Endothelial cell of umbilical vein (primary cell): Measurements from ENCODE around the gene TAF5L. TPM values are rescaled to one million over a fixed set of nuclear protein-coding genes. Genes with fewer than 3 reads are reported as not detected.

Experiments
- BruUV-seq: library from RNA; stranded (reverse); fragments of 400-500 nt; replicated peaks from 2 replicates; lab custom pipeline; 2021; lab: Mats Ljungman, UMichigan
- CTCF ChIA-PET: fragments of 300-600, 350-600 bp; sonication (Branson Sonifier 250); formaldehyde crosslinking; loops from one replicate; lab custom pipeline; 2021; ENCODE audit warnings: antibody characterized with exemption, inconsistent platforms; lab: Charles Lee
- POLR2A ChIA-PET: fragments of 300-600, 350-600 bp; sonication (Branson Sonifier 250); formaldehyde crosslinking; loops from one replicate; lab custom pipeline; 2021; ENCODE audit warnings: antibody characterized with exemption, inconsistent platforms; lab: Charles Lee
- DNase-seq: peaks from one replicate; pipeline ENCODE4 v3.0.0-alpha.2; 2011; ENCODE audit warnings: low read depth, low spot score
- FAIRE-seq: peaks from 2 replicates; lab custom pipeline; 2011; peaks lifted over from hg19 to GRCh38; lab: Jason Lieb, UNC
- H2AFZ ChIP-seq: 2 replicates; pipeline ENCODE4 v1.6.0; 2012; ENCODE audit warnings: low read depth, low read length, control low read depth, inconsistent platforms
- H3K27ac ChIP-seq: 2 replicates; pipeline ENCODE4 v1.5.1; 2011; ENCODE audit warnings: low read depth, mild to moderate bottlenecking, control low read depth, low read length, moderate library complexity; ENCODE audit not compliant: insufficient read depth
- H3K27me3 ChIP-seq, 2 experiments: 2 replicates each; pipeline versions ENCODE4 v1.6.0 to v1.6.1; 2011; ENCODE audit warnings: low read length in 2 of 2, mixed read lengths in 1 of 2; ENCODE audit not compliant: control insufficient read depth in 2 of 2, insufficient read depth in 2 of 2
- H3K36me3 ChIP-seq, 2 experiments: 2 replicates in 1 of 2; 3 replicates in 1 of 2; pipeline ENCODE4 v1.5.1; 2011; ENCODE audit warnings: low read length in 2 of 2, mild to moderate bottlenecking in 1 of 2, moderate library complexity in 1 of 2; ENCODE audit not compliant: control insufficient read depth in 2 of 2, insufficient read depth in 2 of 2; ENCODE audit errors: extremely low read depth in 1 of 2
- H3K4me1 ChIP-seq: 3 replicates; pipeline ENCODE4 v1.5.1; 2011; ENCODE audit warnings: mild to moderate bottlenecking, low read length; ENCODE audit not compliant: control insufficient read depth, insufficient read depth; ENCODE audit errors: extremely low read depth
- H3K4me2 ChIP-seq: 2 replicates; pipeline ENCODE4 v1.6.1; 2011; ENCODE audit warnings: low read length, control low read depth, mixed read lengths; ENCODE audit not compliant: insufficient read depth
- H3K4me3 ChIP-seq, 3 experiments: fragments of 200-600 bp in 1 of 3; sonication (generic), shearing (Covaris generic) in 1 of 3; replicated peaks in 1 of 3; 2 replicates each; pipeline ENCODE4 v1.5.1; 2011 to 2016; ENCODE audit warnings: control low read depth in 3 of 3, low read length in 3 of 3, mild to moderate bottlenecking in 2 of 3, inconsistent platforms in 1 of 3, low read depth in 1 of 3, moderate library complexity in 1 of 3; ENCODE audit not compliant: insufficient read depth in 1 of 3
- H3K79me2 ChIP-seq: 2 replicates; pipeline ENCODE4 v1.6.0; 2012; ENCODE audit warnings: low read length, inconsistent platforms; ENCODE audit not compliant: control insufficient read depth, insufficient read depth
- H3K9ac ChIP-seq: replicated peaks from 2 replicates; pipeline ENCODE3; 2011; ENCODE audit warnings: low read length, control low read depth; ENCODE audit not compliant: insufficient read depth; ENCODE audit errors: extremely low read depth
- H3K9me1 ChIP-seq: replicated peaks from 3 replicates; pipeline ENCODE4 v1.6.0; 2011; ENCODE audit warnings: mild to moderate bottlenecking, low read length; ENCODE audit not compliant: control insufficient read depth, insufficient read depth; ENCODE audit errors: extremely low read depth
- H3K9me3 ChIP-seq: replicated peaks from 2 replicates; pipeline ENCODE4 v1.5.1; 2012; ENCODE audit warnings: low read length, inconsistent platforms; ENCODE audit not compliant: control insufficient read depth, insufficient read depth
- H4K20me1 ChIP-seq: replicated peaks from 2 replicates; pipeline ENCODE3; 2011; ENCODE audit warnings: mild to moderate bottlenecking, low read length; ENCODE audit not compliant: control insufficient read depth, insufficient read depth; ENCODE audit errors: extremely low read depth
- CTCF ChIP-seq, 2 donors: IDR thresholded peaks; 1 replicate in 1 of 2; 2 replicates in 1 of 2; pipeline ENCODE4 v1.5.1; 2011; ENCODE audit warnings: low read length in 2 of 2, mild to moderate bottlenecking in 2 of 2, moderate library complexity in 2 of 2, control low read depth in 1 of 2, inconsistent platforms in 1 of 2, low read depth in 1 of 2; ENCODE audit not compliant: insufficient read depth in 1 of 2; ENCODE audit errors: extremely low read depth in 1 of 2
- EZH2 ChIP-seq: IDR thresholded peaks from 2 replicates; pipeline ENCODE4 v1.6.1; 2012; ENCODE audit warnings: borderline replicate concordance, low read depth, mild to moderate bottlenecking, moderate library complexity, low read length, inconsistent platforms; ENCODE audit not compliant: severe bottlenecking
- FOS ChIP-seq: IDR thresholded peaks from 2 replicates; pipeline ENCODE4 v1.6.1; 2011; ENCODE audit warnings: mild to moderate bottlenecking, low read length, moderate library complexity, borderline replicate concordance; ENCODE audit not compliant: insufficient read depth
- GATA2 ChIP-seq: IDR thresholded peaks from 2 replicates; pipeline ENCODE4 v1.7.0; 2011; ENCODE audit warnings: low read depth, mild to moderate bottlenecking, moderate library complexity, mixed read lengths, low read length; ENCODE audit not compliant: insufficient read length, insufficient read depth
- JUN ChIP-seq: IDR thresholded peaks from 2 replicates; pipeline ENCODE4 v1.6.1; 2011; ENCODE audit warnings: borderline replicate concordance, low read depth; ENCODE audit not compliant: insufficient read length, insufficient read depth
- MAX ChIP-seq: IDR thresholded peaks from 2 replicates; pipeline ENCODE4 v1.6.1; 2011; ENCODE audit not compliant: insufficient read depth, insufficient read length
- MYC ChIP-seq: IDR thresholded peaks from one replicate; pipeline ENCODE4 v1.6.1; 2011; ENCODE audit warnings: mild to moderate bottlenecking, low read depth, low read length
- POLR2A ChIP-seq: IDR thresholded peaks from 2 replicates; pipeline ENCODE4 v1.6.1; 2012; ENCODE audit warnings: low read depth, mild to moderate bottlenecking, control low read depth, low read length
- POLR2AphosphoS5 ChIP-seq: IDR thresholded peaks from 2 replicates; pipeline ENCODE4 v1.6.1; 2012; ENCODE audit warnings: low read depth, mild to moderate bottlenecking, control low read depth, low read length, moderate library complexity; ENCODE audit not compliant: insufficient read depth
- dilution Hi-C: fragments of 300-500 bp; cut with MboI; formaldehyde crosslinking; loops from one replicate; pipeline ENCODE4 v1.15.0; 2019; ENCODE audit warnings: low sequenced_read_pairs; ENCODE audit not compliant: extremely low pct_ligation_motif_present
- intact Hi-C: fragments of 100-400 bp; cut with micrococcal nuclease; formaldehyde crosslinking; loops from one replicate; pipeline ENCODE4 v1.10.0; 2022
- polyA plus RNA-seq, 4 experiments: library from polyadenylated mRNA; depleted of rRNA in 3 of 4; stranded (reverse) in 3 of 4; unstranded in 1 of 4; fragments of >200 nt; gene quantifications; 2 replicates each; pipeline versions ENCODE4 v1.2.1 to v1.2.3, GENCODE V29; 2011 to 2012; ENCODE audit warnings: missing spikeins in 1 of 4
- total RNA-seq: library from RNA; stranded (reverse); gene quantifications from 2 replicates; pipeline ENCODE4 v1.2.3, GENCODE V29; 2021

TAF5L gene
- total and polyA plus RNA-seq, 2 donors (not counting 3 experiments of a cell fraction or from before 2014, with no cell fraction given) = 21.1 to 24.8 TPM

GRCh38 chr1:229619002-229619401, 6.9 kb downstream of the TAF5L start:
- no TSS peak for BruUV-seq
- Histone ChIP-seq H2AFZ (no peak overlapping the region), H3K79me2 (peaks cover 84% of the 10 kb centered on the region), H3K4me2 (no peak overlapping the region), H3K27me3 (no peaks in the 10 kb centered on the region), H3K4me3 (no peak overlapping the region), H4K20me1 (no peaks in the 10 kb centered on the region), H3K9ac (no peak overlapping the region), H3K27ac (no peak overlapping the region), H3K36me3 (no peaks in the 10 kb centered on the region), H3K9me3 (no peaks in the 10 kb centered on the region), H3K9me1 (no peaks in the 10 kb centered on the region), H3K4me1 (no peaks in the 10 kb centered on the region)
- ChIA-PET POLR2A (no interaction called here), CTCF (no interaction called here)
- intact Hi-C loops (no loop called here), dilution Hi-C loops (no loop called here)
- FAIRE-seq = no peak
- TF ChIP-seq POLR2A = no peak
- TF ChIP-seq MAX = no peak
- no peak for TF ChIP-seq CTCF (IDR thresholded peaks at IDR 0.05; ENCODE audit: extremely low read depth in 1 of 2, insufficient read depth in 1 of 2, low read depth in 1 of 2, low read length in 2 of 2)
- TF ChIP-seq EZH2 = no peak
- TF ChIP-seq MYC = no peak
- no peak for TF ChIP-seq POLR2AphosphoS5
- no peak for TF ChIP-seq JUN
- TF ChIP-seq GATA2 = no peak
- no peak for TF ChIP-seq FOS
- DNase-seq = no peak
